Prostate gland (tissue), 2 donors: ENCODE data around the gene CADM3.

Experiments
- CTCF ChIP-seq, 4 experiments: fragments of 200-600 bp in 2 of 4; fragments of 450-650 bp in 2 of 4; sonication (generic) in 2 of 4; IDR thresholded peaks; 1 replicate in 3 of 4; 2 replicates in 1 of 4; pipeline ENCODE4 v1.5.1; 2016 to 2019; ENCODE audit warnings: antibody characterized with exemption in 4 of 4, mild to moderate bottlenecking in 2 of 4, moderate library complexity in 2 of 4
- POLR2A ChIP-seq: fragments of 450-650 bp; IDR thresholded peaks from one replicate; pipeline ENCODE4 v1.6.1; 2016; ENCODE audit warnings: antibody characterized with exemption, mild to moderate bottlenecking

- TF ChIP-seq POLR2A (no peak), CTCF (IDR thresholded peaks at IDR 0.05) (no peak)
Measured at GRCh38 chr1:159179906-159180305, 8.5 kb downstream of the CADM3 start.
